Heart left ventricle (tissue), 16 donors: ENCODE results near the gene ATG9B. TPM values are rescaled to one million over a fixed set of nuclear protein-coding genes. Genes with fewer than 3 reads are reported as not detected.
"Not testable (repeated sequence)": the region's sequence is repeated elsewhere in the genome, so short reads cannot be mapped to it uniquely, and the experiment has no call there.

Experiments used
- ATAC-seq, 4 donors: fragments of 200-7000 bp; cut with Tn5 transposase; one replicate each; pipeline ENCODE4 v1.9.1; 2020 to 2022; ENCODE audit warnings: moderate library complexity in 4 of 4, mild to moderate bottlenecking in 3 of 4, moderate number of reproducible peaks in 1 of 4
- DNase-seq, 5 donors: peaks; one replicate each; pipeline ENCODE4 v3.0.0-alpha.2; 2020
- H3K27ac ChIP-seq, 12 donors: fragments of 200-600 bp; sonication (generic) in 4 of 12; one replicate each; pipeline versions ENCODE4 v1.5.0 to v1.8.0; 2016 to 2022; ENCODE audit warnings: mild to moderate bottlenecking in 2 of 12
- H3K27me3 ChIP-seq, 9 donors: fragments of 200-600 bp; sonication (generic) in 2 of 9; one replicate each; pipeline versions ENCODE4 v1.5.1 to v1.8.0; 2016 to 2022; ENCODE audit warnings: mild to moderate bottlenecking in 3 of 9
- H3K36me3 ChIP-seq, 9 donors: fragments of 200-600 bp; sonication (generic) in 2 of 9; one replicate each; pipeline versions ENCODE4 v1.5.0 to v1.8.0; 2018 to 2022; ENCODE audit warnings: mild to moderate bottlenecking in 2 of 9
- H3K4me1 ChIP-seq, 12 donors: fragments of 200-600 bp; sonication (generic) in 4 of 12; one replicate each; pipeline versions ENCODE4 v1.5.0 to v1.8.0; 2016 to 2022; ENCODE audit warnings: mild to moderate bottlenecking in 3 of 12
- H3K4me3 ChIP-seq, 12 donors: fragments of 200-600 bp; sonication (generic) in 4 of 12; one replicate each; pipeline versions ENCODE4 v1.5.0 to v1.8.0; 2017 to 2022; ENCODE audit warnings: mild to moderate bottlenecking in 9 of 12, moderate library complexity in 4 of 12
- H3K9me3 ChIP-seq, 12 donors: fragments of 200-600 bp; sonication (generic) in 4 of 12; one replicate each; pipeline versions ENCODE4 v1.5.0 to v1.8.0; 2016 to 2022; ENCODE audit warnings: mild to moderate bottlenecking in 1 of 12
- CTCF ChIP-seq, 12 donors: fragments of 200-600 bp; sonication (generic) in 4 of 12; IDR thresholded peaks; one replicate each; pipeline versions ENCODE4 v1.5.0 to v1.8.0; 2018 to 2022; ENCODE audit warnings: antibody characterized with exemption in 12 of 12, mild to moderate bottlenecking in 5 of 12
- POLR2A ChIP-seq, 2 donors: fragments of 450-650 bp; IDR thresholded peaks; one replicate each; pipeline ENCODE4 v1.6.1; 2017; ENCODE audit warnings: antibody characterized with exemption in 2 of 2, mild to moderate bottlenecking in 2 of 2, moderate library complexity in 2 of 2
- WGBS, 4 donors: extraction: QIAGEN DNeasy Blood & Tissue Kit in 2 of 4; methylation state at CpG; one replicate each; pipeline versions ENCODE4 v1.1.5 to v1.1.7; 2013 to 2018; 5-methylcytosine and 5-hydroxymethylcytosine counted together
- intact Hi-C, 10 donors: fragments of 100-400 bp; cut with DNase I; formaldehyde crosslinking; loops; one replicate each; pipeline versions ENCODE4 v1.11.1 to v1.14.2; 2022
- polyA plus RNA-seq, 2 donors: library from polyadenylated mRNA; stranded (reverse); fragments of 200-250 nt; gene quantifications; one replicate each; pipeline ENCODE4 v1.2.3, GENCODE V29; 2013
- total RNA-seq, 9 donors: library from RNA; depleted of rRNA in 2 of 9; stranded (reverse); fragments of >200 nt in 2 of 9; fragmentation: NEBNext Ultra II Directional in 3 of 9; extraction: Animal tissue kit (Norgen Biotek cat#: 25700) in 3 of 9; gene quantifications; one replicate each; pipeline versions ENCODE4 v1.1.0 to v1.2.4, GENCODE V29; 2016 to 2023
- donor health status: ischemic (EF 13 %, LVEDD 7.1; RV severe dilation, severe dysfunction).
- donor health status: healthy with polysubstance abuse.
- donor health status: DM: no; HTN: yes; CAD: no.
- donor health status: DM: no; HTN: no; CAD: no.
- donor health status: ischemic (EF 25% LVEDD 6.9; RV normal size, moderate dysfunction).
- donor health status: ischemic (EF 25% LVEDD 5.7; RV mildly dilated, moderate dysfunction).
- donor health status: healthy.
- donor health status: DM: yes; HTN: yes; CAD: no.
- donor health status: ischemic (EF 35%, LVEDD 5.7; RV mildly dilated, moderate dysfunction).
- donor health status: nonischemic (EF 11% LVEDD 7.7; RV severe dilation, severe dysfunction).
- donor health status: DM: yes; HTN: yes; CAD: no.
- donor health status: PGD.
- donor health status: ischemic (EF 29% LVEDD 5.4; RV normal size, mild dysfunction).
- donor health status: nonischemic (EF 23%, LVEDD 6.1; RV moderate dilation, normal function).

Gene ATG9B
- total and polyA plus RNA-seq, 11 donors = 0.07 to 1.0 (median 0.32) TPM; not detected in 7

- Histone ChIP-seq H3K4me3 (no peak overlapping the region), H3K27me3 (peaks cover 0 to 3% (median 0%) of the 10 kb centered on the region in 9 donors), H3K36me3 (peaks cover 0 to 34% (median 15%) of the 10 kb centered on the region in 9 donors), H3K4me1 (peaks cover 0 to 17% (median 8%) of the 10 kb centered on the region in 12 donors), H3K27ac (no peak overlapping the region), H3K9me3 (no peaks in the 10 kb centered on the region)
- 63 to 70% (median 68%) methylated on average over 13 to 14 of the region's 14 CpGs for WGBS, 4 donors
- intact Hi-C loops = no loop called here
- no peak for TF ChIP-seq POLR2A (IDR thresholded peaks at IDR 0.05)
- TF ChIP-seq CTCF (IDR thresholded peaks at IDR 0.05) = no peak
- DNase-seq (no peak), ATAC-seq (no peak)
Observed at GRCh38 chr7:151046603-151047573, 22.6 kb upstream of the ATG9B start.

- Histone ChIP-seq H3K36me3 (peaks cover 0 to 34% (median 17%) of the 10 kb centered on the region in 9 donors), H3K27me3 (peaks cover 0 to 3% (median 0%) of the 10 kb centered on the region in 9 donors), H3K4me3 (no peak overlapping the region), H3K4me1 (peaks cover 0 to 11% (median 3%) of the 10 kb centered on the region in 12 donors), H3K27ac (no peak overlapping the region), H3K9me3 (no peaks in the 10 kb centered on the region)
- 78 to 90% (median 87%) methylated on average over 5 to 9 of the region's 9 CpGs for WGBS, 4 donors
- TF ChIP-seq CTCF (IDR thresholded peaks at IDR 0.05) = no peak
- TF ChIP-seq POLR2A (IDR thresholded peaks at IDR 0.05) = no peak
- no peak for DNase-seq
- ATAC-seq = no peak
- intact Hi-C loops = no loop called here
Observed at GRCh38 chr7:151045967-151046366, 21.7 kb upstream of the ATG9B start.

- no peak for TF ChIP-seq POLR2A (IDR thresholded peaks at IDR 0.05)
- TF ChIP-seq CTCF (IDR thresholded peaks at IDR 0.05) = no peak
- Histone ChIP-seq H3K4me3 (no peak overlapping the region), H3K27me3 (peaks cover 0 to 1% (median 0%) of the 10 kb centered on the region in 9 donors), H3K27ac (no peak overlapping the region), H3K36me3 (peaks cover 0 to 34% (median 17%) of the 10 kb centered on the region in 9 donors), H3K9me3 (no peaks in the 10 kb centered on the region), H3K4me1 (peaks cover 0 to 8% (median 0%) of the 10 kb centered on the region in 12 donors)
- intact Hi-C loops = no loop called here
- ATAC-seq (no peak), DNase-seq (no peak)
- WGBS, 4 donors = 75 to 86% (median 82%) methylated on average over 3 to 11 of the region's 11 CpGs
Observed at GRCh38 chr7:151045262-151045661, 21.0 kb upstream of the ATG9B start.

DNA sequence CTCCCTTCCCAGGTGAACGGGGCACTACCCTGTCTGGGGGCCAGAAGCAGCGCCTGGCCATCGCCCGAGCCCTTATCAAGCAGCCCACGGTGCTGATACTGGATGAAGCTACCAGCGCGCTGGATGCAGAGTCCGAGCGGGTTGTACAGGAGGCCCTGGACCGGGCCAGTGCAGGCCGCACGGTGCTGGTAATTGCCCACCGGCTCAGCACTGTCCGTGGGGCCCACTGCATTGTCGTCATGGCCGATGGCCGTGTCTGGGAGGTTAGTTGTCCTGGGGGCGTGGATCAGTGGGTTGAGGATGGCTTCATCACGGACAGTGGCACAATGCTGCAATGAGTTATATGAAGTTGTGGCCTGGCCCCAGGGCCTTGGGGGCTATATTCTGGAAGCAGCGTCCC, 19.7 kb upstream of the ATG9B start:
- Histone ChIP-seq H3K9me3 (no peaks in the 10 kb centered on the region), H3K27ac (no peak overlapping the region), H3K4me1 (peaks cover 3 to 19% (median 12%) of the 10 kb centered on the region in 12 donors), H3K36me3 (peaks cover 0 to 34% (median 17%) of the 10 kb centered on the region in 9 donors), H3K27me3 (no peaks in the 10 kb centered on the region), H3K4me3 (no peak overlapping the region)
- WGBS, 4 donors = 93 to 97% (median 94%) methylated on average over 10 to 20 of the region's 20 CpGs
- ATAC-seq (no peak), DNase-seq (peak in 1 of 5 donors; percentile 51)
- TF ChIP-seq CTCF (IDR thresholded peaks at IDR 0.05) = no peak
- no peak for TF ChIP-seq POLR2A (IDR thresholded peaks at IDR 0.05)
- intact Hi-C loops = no loop called here

- DNase-seq, H3K27ac ChIP-seq, intact Hi-C loops, ATAC-seq, H3K9me3 ChIP-seq, H3K4me3 ChIP-seq, H3K27me3 ChIP-seq: not testable (repeated sequence)
- H3K36me3 ChIP-seq = peaks cover 0 to 34% (median 17%) of the 10 kb centered on the region in 9 donors
- WGBS, 4 donors = 86 to 90% (median 89%) methylated on average over 10 of the region's 10 CpGs
- H3K4me1 ChIP-seq = peaks cover 7 to 24% (median 16%) of the 10 kb centered on the region in 12 donors
Observed at GRCh38 chr7:151043449-151043848, 19.2 kb upstream of the ATG9B start.
